B cell (primary cell): ENCODE results near the gene CNKSR2.

Source experiments
- EZH2 ChIP-seq: IDR thresholded peaks from 2 replicates; pipeline ENCODE4 v1.6.1; 2012; ENCODE audit warnings: borderline replicate concordance, low read depth, mild to moderate bottlenecking, moderate library complexity, low read length; ENCODE audit not compliant: insufficient read depth, poor library complexity, severe bottlenecking
- TF ChIP-seq, protein P1 (sequence below): fragments of 200-600 bp; IDR thresholded peaks from one replicate; pipeline ENCODE4 v1.8.0; 2022; ENCODE audit warnings: antibody characterized with exemption, mild to moderate bottlenecking

DNA sequence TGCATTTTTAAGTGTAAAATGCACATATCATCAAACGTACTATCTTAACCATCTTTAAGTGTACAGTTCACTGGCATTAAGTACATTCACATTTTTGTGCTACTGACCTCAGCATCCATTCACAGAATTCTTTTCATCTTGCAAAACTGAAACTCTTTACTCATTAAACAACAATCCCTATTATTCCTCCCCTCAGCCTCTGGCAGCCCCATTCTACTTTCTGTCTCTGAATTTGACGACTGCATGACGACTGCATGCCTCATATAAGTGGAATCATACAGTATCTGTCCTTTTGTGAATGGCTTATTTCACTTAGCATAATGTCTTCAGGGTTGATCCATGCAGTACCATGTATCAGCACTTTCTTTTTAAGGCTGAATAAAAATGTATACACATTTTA lies 38.7 kb downstream of the CNKSR2 start:
- TF ChIP-seq, protein P1, sequence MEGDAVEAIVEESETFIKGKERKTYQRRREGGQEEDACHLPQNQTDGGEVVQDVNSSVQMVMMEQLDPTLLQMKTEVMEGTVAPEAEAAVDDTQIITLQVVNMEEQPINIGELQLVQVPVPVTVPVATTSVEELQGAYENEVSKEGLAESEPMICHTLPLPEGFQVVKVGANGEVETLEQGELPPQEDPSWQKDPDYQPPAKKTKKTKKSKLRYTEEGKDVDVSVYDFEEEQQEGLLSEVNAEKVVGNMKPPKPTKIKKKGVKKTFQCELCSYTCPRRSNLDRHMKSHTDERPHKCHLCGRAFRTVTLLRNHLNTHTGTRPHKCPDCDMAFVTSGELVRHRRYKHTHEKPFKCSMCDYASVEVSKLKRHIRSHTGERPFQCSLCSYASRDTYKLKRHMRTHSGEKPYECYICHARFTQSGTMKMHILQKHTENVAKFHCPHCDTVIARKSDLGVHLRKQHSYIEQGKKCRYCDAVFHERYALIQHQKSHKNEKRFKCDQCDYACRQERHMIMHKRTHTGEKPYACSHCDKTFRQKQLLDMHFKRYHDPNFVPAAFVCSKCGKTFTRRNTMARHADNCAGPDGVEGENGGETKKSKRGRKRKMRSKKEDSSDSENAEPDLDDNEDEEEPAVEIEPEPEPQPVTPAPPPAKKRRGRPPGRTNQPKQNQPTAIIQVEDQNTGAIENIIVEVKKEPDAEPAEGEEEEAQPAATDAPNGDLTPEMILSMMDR, result no peak
- no peak for TF ChIP-seq EZH2
